Fibroblast of skin of right biceps (primary cell): Measurements from ENCODE around the gene TOGARAM2.

ENCODE experiments used
- DNase-seq: peaks from one replicate; pipeline ENCODE4 v3.0.0-alpha.2; 2013

TOGARAM2 gene

GRCh38 chr2:28981016-28981441, at the start of gene TOGARAM2:
Gene TOGARAM2 (plus strand): TSS chr2:28981298. CDS start chr2:28994835, 13,537 bp downstream.
- DNase-seq = no peak

GRCh38 chr2:28934769-28935168, 46.3 kb upstream of the TOGARAM2 start:
- DNase-seq = no peak

DNA sequence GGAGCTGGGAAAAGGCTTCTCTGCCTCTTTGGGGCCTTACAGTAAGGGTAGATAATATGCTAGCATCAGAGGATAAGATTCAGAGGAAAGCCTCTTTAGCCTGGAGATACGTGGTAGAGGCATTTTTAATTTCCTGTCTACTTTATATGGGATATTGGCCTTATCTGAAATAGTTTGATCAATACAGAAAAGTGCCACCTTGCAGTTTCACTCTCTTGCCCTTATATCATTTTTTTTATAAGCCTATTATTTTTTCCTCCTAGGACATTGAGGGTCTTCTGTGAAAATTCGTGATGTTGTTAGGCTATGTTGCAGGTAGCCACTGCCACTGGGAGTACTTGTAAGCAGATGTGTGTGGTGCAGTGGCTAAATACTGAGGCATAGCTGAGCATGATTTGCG, 40.1 kb upstream of the TOGARAM2 start:
- DNase-seq = no peak

GRCh38 chr2:28944535-28945248, 36.4 kb upstream of the TOGARAM2 start:
- no peak for DNase-seq

DNA sequence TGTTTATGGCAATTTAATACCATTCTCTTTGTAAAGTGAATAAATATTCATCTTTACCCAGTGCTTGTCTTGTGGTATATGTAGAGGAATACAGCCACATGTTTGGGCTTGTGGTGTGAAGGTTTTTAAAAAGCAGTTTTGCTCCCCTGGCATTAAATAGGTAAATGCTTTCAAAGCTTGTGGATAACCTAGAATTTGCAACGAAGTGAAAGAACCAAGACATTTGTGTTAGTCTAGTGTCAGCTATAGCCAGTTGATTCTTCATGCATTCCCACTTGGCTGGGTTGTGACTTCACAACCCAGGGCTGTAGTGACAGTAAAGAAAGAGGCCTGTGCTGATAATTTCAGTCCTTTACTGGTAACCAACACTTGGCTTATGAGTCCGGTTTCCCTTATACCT, 32.9 kb upstream of the TOGARAM2 start:
- no peak for DNase-seq

DNA sequence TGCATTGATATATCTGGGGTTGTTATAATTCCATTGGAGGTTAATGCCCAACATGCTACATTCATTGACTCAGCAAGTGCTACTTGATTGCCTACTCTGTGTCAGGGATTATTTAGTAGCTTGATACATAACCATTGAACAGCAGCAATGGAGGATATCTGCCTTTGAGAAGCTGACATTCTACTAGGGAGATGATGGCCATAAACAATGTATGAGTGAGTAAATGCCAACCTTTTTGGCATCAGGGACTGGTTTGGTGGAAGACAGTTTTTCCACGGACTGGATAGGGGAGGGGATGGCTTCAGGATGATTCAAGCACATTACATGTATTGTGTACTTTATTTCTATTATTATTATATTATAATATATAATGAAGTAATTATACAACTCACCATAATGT, 31.9 kb upstream of the TOGARAM2 start:
- no peak for DNase-seq

- DNase-seq = no peak
These were observed 31.3 kb upstream of the TOGARAM2 start for GRCh38 chr2:28949617-28950305.

- no peak for DNase-seq
These were observed 30.0 kb upstream of the TOGARAM2 start for GRCh38 chr2:28950941-28951630.

DNA sequence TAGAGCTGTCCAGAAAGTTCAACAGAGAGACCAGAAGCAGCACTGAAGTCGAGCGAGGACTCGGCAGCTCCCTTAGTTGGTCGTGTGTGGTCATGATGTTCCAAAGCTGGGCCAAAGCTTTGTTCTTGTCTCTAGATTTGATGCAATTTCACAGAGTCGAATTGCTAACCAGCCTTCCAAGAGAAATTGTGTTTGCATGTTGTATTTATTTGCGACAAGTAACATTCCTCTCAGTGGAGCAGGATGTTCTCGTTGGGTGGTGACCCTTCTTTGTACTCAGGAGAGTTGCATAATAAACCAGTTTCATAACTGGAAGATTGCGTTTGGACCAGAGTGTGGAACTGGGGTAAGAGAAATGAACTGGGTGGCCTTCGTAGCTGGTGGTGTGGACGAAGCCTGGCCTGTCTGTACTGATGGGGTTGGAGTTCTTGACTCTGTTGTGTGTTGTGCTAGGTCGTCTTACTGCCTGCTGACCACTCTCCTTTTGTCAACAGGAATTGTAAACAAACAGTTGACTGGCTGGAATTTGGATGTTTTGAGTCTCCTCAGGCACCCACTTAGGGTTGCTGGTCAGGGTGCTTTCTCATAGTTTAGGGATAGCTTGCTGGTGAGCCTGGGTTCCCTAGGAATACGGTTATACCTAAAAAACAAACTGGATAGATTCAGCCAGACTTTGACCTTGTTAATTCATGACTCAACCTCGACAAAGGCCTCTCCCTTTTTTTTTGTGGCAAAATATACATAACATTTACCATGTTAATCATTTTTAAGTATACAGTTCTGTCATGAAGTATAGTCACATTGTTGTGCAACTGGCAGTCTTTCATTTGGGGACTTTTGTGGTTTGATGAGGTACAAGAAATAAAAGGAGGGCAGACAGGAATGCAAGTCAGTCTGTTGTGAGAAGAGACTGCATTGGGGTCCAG, 28.9 kb upstream of the TOGARAM2 start:
- peak; percentile 17 for DNase-seq

DNA sequence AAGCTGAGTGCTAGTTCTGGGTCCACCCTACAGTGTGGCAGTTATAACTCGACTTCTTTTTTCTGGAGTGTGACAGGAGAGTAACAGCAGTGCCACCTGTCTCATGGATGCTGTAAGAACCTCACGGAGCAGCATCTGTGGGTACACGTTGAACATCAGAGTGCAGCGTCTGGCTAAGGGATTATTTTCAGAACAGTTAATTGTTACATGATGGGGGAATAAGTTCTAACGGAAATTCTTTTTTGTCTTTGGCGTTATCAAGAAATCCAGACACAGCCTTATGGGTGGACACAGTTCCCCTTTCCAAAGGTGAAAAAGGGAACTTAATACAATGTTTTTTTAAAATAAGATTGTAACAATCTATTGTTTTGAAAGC, 28.3 kb upstream of the TOGARAM2 start:
- DNase-seq = no peak

DNA sequence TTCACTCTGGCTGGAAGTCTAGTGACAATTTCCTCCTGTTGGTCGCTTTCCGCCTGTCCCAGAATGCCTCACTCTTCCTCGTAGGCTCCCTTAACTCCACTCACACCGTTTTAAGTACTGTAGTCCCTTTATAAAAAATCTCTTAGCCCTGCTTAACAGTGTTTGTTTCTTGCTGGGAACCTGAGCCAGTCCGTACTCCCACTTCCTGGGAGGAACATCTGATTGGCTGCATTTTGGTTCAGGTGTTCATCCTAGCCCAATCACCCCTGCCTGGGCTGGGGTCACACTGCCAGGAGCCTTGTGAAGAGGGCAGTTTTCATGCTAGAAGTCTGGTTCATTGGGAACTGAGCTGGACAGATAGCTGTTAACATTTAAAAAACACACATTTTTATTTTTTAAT, 25.6 kb upstream of the TOGARAM2 start:
- no peak for DNase-seq

GRCh38 chr2:28956415-28956826, 24.7 kb upstream of the TOGARAM2 start:
- DNase-seq = peak; percentile 40

- DNase-seq = peak; percentile 19
These were observed 24.2 kb upstream of the TOGARAM2 start for GRCh38 chr2:28956890-28957289.

- peak; percentile 73 for DNase-seq
These were observed 22.4 kb upstream of the TOGARAM2 start for GRCh38 chr2:28958689-28959088.

DNA sequence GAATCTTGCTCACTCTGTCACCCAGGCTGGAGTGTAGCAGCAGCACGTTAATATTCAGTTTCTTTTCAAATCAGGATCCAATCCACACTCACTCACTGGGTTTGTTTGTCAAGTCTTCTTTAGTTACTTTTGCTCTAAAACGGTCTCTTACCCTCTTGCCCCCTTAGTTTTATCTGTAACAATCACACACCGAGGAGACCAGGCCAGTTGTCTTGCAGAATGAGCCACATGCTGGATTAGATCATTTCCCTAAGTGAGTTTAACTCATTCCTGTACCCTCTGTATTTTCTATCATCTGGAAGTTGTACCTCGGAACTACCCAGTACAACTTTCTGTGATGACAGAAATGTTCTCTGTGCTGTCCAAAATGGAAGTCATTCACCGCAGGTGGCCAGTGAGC, 20.7 kb upstream of the TOGARAM2 start:
- DNase-seq = no peak

- DNase-seq = no peak
These were observed 18.6 kb upstream of the TOGARAM2 start for GRCh38 chr2:28962505-28962904.

DNA sequence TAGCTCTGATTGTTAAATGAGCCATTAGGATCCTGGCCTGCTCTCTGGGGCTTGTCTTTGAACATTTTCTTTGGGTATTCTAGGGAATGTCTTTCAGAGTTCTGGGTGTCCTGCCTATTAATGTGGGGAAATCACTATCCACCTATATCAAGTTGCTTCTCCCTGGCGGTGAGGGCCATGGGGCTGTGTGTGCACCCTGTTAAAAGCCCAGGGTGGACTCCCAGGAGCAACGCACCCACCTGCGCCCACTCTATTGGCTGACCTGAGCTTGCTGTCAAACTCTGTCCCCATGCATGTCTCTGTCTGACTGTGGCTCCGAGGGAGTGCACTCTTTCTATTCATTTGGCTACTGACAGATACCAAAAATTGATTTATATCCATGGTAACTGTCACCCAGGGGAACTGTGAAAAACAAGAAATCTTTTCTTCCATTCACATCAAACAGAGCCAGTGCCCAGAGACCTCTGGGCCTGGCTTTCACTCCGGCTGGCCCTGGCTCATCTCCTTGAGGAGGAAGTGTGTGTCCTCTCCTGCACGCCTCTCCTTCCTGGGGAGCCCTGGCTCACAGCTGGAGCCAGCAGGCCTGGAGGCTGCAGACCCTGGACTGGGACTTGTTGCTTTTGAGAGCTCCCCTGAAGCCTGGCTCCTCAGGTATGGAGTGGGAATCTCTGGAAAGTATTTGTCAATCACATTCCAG, 10.5 kb upstream of the TOGARAM2 start:
- DNase-seq = no peak

GRCh38 chr2:28972778-28973335, 8.2 kb upstream of the TOGARAM2 start:
- no peak for DNase-seq

GRCh38 chr2:28974252-28974651, 6.8 kb upstream of the TOGARAM2 start:
- DNase-seq = no peak

GRCh38 chr2:28975671-28976070, 5.4 kb upstream of the TOGARAM2 start:
- no peak for DNase-seq

DNA sequence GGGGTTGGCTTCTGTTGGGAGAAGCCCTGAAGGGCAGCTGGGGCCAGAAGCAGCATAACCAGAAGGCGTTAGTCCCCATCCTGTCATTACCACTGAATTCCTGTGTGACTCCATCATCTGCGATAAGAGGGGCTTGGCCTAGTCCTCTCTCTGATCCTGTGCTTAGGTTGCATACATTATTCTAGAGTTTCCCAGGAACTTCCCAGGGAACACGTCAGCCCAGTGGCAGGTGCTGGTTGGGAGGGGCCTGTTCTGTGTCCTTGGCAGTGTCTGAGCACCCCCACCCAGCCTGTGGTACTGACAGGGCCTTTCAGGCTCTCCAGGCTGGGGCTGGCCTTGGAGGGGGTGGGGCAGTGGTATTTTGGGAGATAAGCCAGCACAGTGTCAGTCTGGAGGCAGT, 4.5 kb upstream of the TOGARAM2 start:
- DNase-seq = peak; percentile 50
